HCT116 (cell line): Measurements from ENCODE around the gene WIPI1. TPM values are rescaled to one million over a fixed set of nuclear protein-coding genes. Genes with fewer than 3 reads are reported as not detected.

ENCODE experiments used
- ATAC-seq: fragments of 200-7000 bp; cut with Tn5 transposase; 2 replicates; pipeline ENCODE4 v1.9.1; 2020; ENCODE audit warnings: mild to moderate bottlenecking, moderate library complexity
- BruUV-seq: library from RNA; stranded (reverse); fragments of 400-500 nt; replicated peaks from 2 replicates; lab custom pipeline; 2021; lab: Mats Ljungman, UMichigan
- CTCF ChIA-PET: fragments of 300-600 bp; sonication (Branson Sonifier 250); formaldehyde crosslinking; loops from one replicate; lab custom pipeline; 2021; ENCODE audit warnings: antibody characterized with exemption; lab: Charles Lee
- POLR2A ChIA-PET: fragments of 300-600, 350-600 bp; sonication (Branson Sonifier 250); formaldehyde crosslinking; loops from one replicate; lab custom pipeline; 2021; ENCODE audit warnings: antibody characterized with exemption; lab: Charles Lee
- RAD21 ChIA-PET, 2 experiments: fragments of 300-600 bp; sonication (Branson Sonifier 250); formaldehyde crosslinking; loops; one replicate each; lab custom pipeline; 2023; ENCODE audit warnings: low total read pairs in 2 of 2; ENCODE audit not compliant: uncharacterized antibody in 2 of 2, unreplicated experiment in 2 of 2, low non-redundant PET in 1 of 2; lab: Charles Lee
- DNase-seq: peaks from one replicate; pipeline ENCODE4 v3.0.0-alpha.2; 2010; ENCODE audit warnings: low read depth, low spot score
- H2AFZ ChIP-seq: fragments of 200-600 bp; shearing (Covaris generic), sonication (generic); 2 replicates; pipeline ENCODE4 v1.6.1; 2017; ENCODE audit warnings: low read depth, mixed run types, mixed read lengths, antibody characterized with exemption, low read length; ENCODE audit not compliant: poor library complexity, severe bottlenecking
- H3K27ac ChIP-seq: 2 replicates; pipeline ENCODE4 v1.5.1; 2012; ENCODE audit warnings: low read depth, low read length
- H3K27me3 ChIP-seq: fragments of 200-600 bp; sonication (generic); 2 replicates; pipeline ENCODE4 v1.6.1; 2016; ENCODE audit warnings: mixed run types, low read length, mixed read lengths; ENCODE audit not compliant: insufficient read depth
- H3K36me3 ChIP-seq, 2 experiments: fragments of 200-500 bp in 1 of 2; fragments of 200-600 bp in 1 of 2; sonication (Bioruptor generic) in 1 of 2; sonication (generic) in 1 of 2; 2 replicates each; pipeline versions ENCODE4 v1.5.1 to v1.6.1; 2014 to 2016; ENCODE audit warnings: low read length in 2 of 2, inconsistent platforms in 1 of 2, mixed read lengths in 1 of 2, mixed run types in 1 of 2; ENCODE audit not compliant: insufficient read depth in 2 of 2, control insufficient read depth in 1 of 2
- H3K4me1 ChIP-seq, 2 experiments: fragments of 200-600 bp in 1 of 2; sonication (generic) in 1 of 2; 2 replicates each; pipeline versions ENCODE4 v1.5.1 to v1.6.1; 2012 to 2017; ENCODE audit warnings: low read length in 2 of 2, inconsistent platforms in 1 of 2, mild to moderate bottlenecking in 1 of 2, mixed read lengths in 1 of 2, mixed run types in 1 of 2, moderate library complexity in 1 of 2; ENCODE audit not compliant: insufficient read depth in 2 of 2, control insufficient read depth in 1 of 2
- H3K4me2 ChIP-seq: fragments of 200-600 bp; sonication (generic); 2 replicates; pipeline ENCODE4 v1.6.1; 2017; ENCODE audit warnings: mixed run types, low read length, mixed read lengths
- H3K4me3 ChIP-seq, 2 experiments: fragments of 200-600 bp in 1 of 2; sonication (generic) in 1 of 2; replicated peaks in 1 of 2; 2 replicates each; pipeline ENCODE4 v1.5.1; 2011 to 2016; ENCODE audit warnings: low read length in 2 of 2, control low read depth in 1 of 2, low read depth in 1 of 2, mild to moderate bottlenecking in 1 of 2, mixed read lengths in 1 of 2, mixed run types in 1 of 2
- H3K79me2 ChIP-seq: fragments of 200-600 bp; sonication (generic); 2 replicates; pipeline ENCODE4 v1.6.1; 2017; ENCODE audit warnings: mild to moderate bottlenecking, mixed run types, low read length, moderate library complexity, mixed read lengths; ENCODE audit not compliant: insufficient read depth
- H3K9ac ChIP-seq: fragments of 200-600 bp; sonication (generic); 2 replicates; pipeline ENCODE4 v1.6.1; 2016; ENCODE audit warnings: low read length, mixed read lengths
- H3K9me2 ChIP-seq: fragments of 200-600 bp; sonication (generic), shearing (Covaris generic); 2 replicates; pipeline ENCODE4 v1.6.1; 2017; ENCODE audit warnings: mixed run types, mild to moderate bottlenecking, moderate library complexity; ENCODE audit not compliant: insufficient read depth
- H3K9me3 ChIP-seq, 2 experiments: fragments of 200-500 bp in 1 of 2; fragments of 200-600 bp in 1 of 2; sonication (Bioruptor generic) in 1 of 2; sonication (generic) in 1 of 2; 2 replicates each; pipeline ENCODE4 v1.6.1; 2014 to 2017; ENCODE audit warnings: low read length in 2 of 2, mixed read lengths in 2 of 2, inconsistent platforms in 1 of 2, low read depth in 1 of 2, mild to moderate bottlenecking in 1 of 2, mixed run types in 1 of 2, moderate library complexity in 1 of 2; ENCODE audit not compliant: control insufficient read depth in 1 of 2, insufficient read depth in 1 of 2
- H4K20me1 ChIP-seq: fragments of 200-600 bp; sonication (generic), shearing (Covaris generic); 2 replicates; pipeline ENCODE4 v1.6.1; 2017; ENCODE audit warnings: mixed run types, mild to moderate bottlenecking, moderate library complexity; ENCODE audit not compliant: insufficient read depth
- ATF3 ChIP-seq: IDR thresholded peaks from 2 replicates; pipeline ENCODE4 v1.6.1; 2012
- CEBPB ChIP-seq: IDR thresholded peaks from 2 replicates; pipeline ENCODE4 v1.6.1; 2012; ENCODE audit warnings: low read depth
- CTCF ChIP-seq, 3 experiments: fragments of 200-600 bp in 1 of 3; sonication (generic) in 1 of 3; IDR thresholded peaks in 2 of 3; conservative IDR thresholded peaks in 1 of 3; 2 replicates each; pipeline ENCODE4 v1.5.1; 2012 to 2017; ENCODE audit warnings: low read depth in 2 of 3, low read length in 2 of 3, antibody characterized with exemption in 1 of 3, borderline replicate concordance in 1 of 3, control low read depth in 1 of 3, mild to moderate bottlenecking in 1 of 3, mixed read lengths in 1 of 3, mixed run types in 1 of 3, moderate library complexity in 1 of 3; ENCODE audit not compliant: insufficient read depth in 1 of 3
- EGR1 ChIP-seq: IDR thresholded peaks from 2 replicates; pipeline ENCODE4 v1.6.1; 2012; ENCODE audit warnings: low read depth
- EZH2phosphoT487 ChIP-seq: fragments of 200-600 bp; IDR thresholded peaks from 2 replicates; pipeline ENCODE4 v1.6.1; 2018; ENCODE audit warnings: antibody characterized with exemption, borderline replicate concordance
- FOSL1 ChIP-seq: IDR thresholded peaks from 2 replicates; pipeline ENCODE4 v1.6.1; 2012; ENCODE audit warnings: low read depth
- JUND ChIP-seq: IDR thresholded peaks from 2 replicates; pipeline ENCODE4 v1.6.1; 2012
- MAX ChIP-seq: IDR thresholded peaks from 2 replicates; pipeline ENCODE4 v1.6.1; 2012
- POLR2AphosphoS5 ChIP-seq: IDR thresholded peaks from 2 replicates; pipeline ENCODE4 v1.6.1; 2011; ENCODE audit warnings: mild to moderate bottlenecking, low read depth, low read length, moderate library complexity
- SIN3A ChIP-seq: IDR thresholded peaks from 2 replicates; pipeline ENCODE4 v1.6.1; 2012; ENCODE audit warnings: low read depth
- SRF ChIP-seq: IDR thresholded peaks from 2 replicates; pipeline ENCODE4 v1.6.1; 2012; ENCODE audit warnings: low read depth
- ZFX ChIP-seq: fragments of 450-650 bp; IDR thresholded peaks from 2 replicates; pipeline ENCODE4 v1.6.1; 2017
- intact Hi-C: fragments of 100-400 bp; cut with micrococcal nuclease; formaldehyde crosslinking; loops from 2 replicates; pipeline ENCODE4 v1.10.0; 2022
- total RNA-seq: library from RNA; stranded (reverse); gene quantifications from one replicate; pipeline ENCODE4 v1.2.1, GENCODE V29; 2021; ENCODE audit not compliant: unreplicated experiment

The WIPI1 gene
- total RNA-seq, 1 experiment from 2014 or later, result 21.5 TPM

- intact Hi-C loops, result no loop called here
- Histone ChIP-seq H3K36me3 (no peaks in the 10 kb centered on the region), H3K79me2 (no peaks in the 10 kb centered on the region), H4K20me1 (no peaks in the 10 kb centered on the region), H3K9me3 (0 out of 4 replicates have a peak, but pooled peaks cover 0 to 3% of the 10 kb centered on the region in 2 experiments), H2AFZ (no peak overlapping the region), H3K4me1 (peaks cover 27 to 35% of the 10 kb centered on the region in 2 experiments), H3K4me2 (peak overlapping the region; percentile 50), H3K27ac (peak overlapping the region; percentile 43), H3K4me3 (no peak overlapping the region), H3K9me2 (no peaks in the 10 kb centered on the region), H3K9ac (peak overlapping the region; percentile 8; the same call in 1 of the 2 replicates), H3K27me3 (no peaks in the 10 kb centered on the region)
- BruUV-seq, result TSS peak; percentile 22
- ATAC-seq (no peak), DNase-seq (no peak)
- POLR2A ChIA-PET, result interaction anchor here (3.0 kb wide), 1 partner anchor 18 kb away, joined by 17 read pairs; no protein-coding TSS in a partner anchor
- TF ChIP-seq MAX (no peak), SIN3A (no peak), FOSL1 (no peak), CEBPB (no peak), POLR2AphosphoS5 (no peak), EZH2phosphoT487 (no peak), ZFX (no peak)
- RAD21 ChIA-PET, result interaction anchor here in 1 of 2 experiments (1.1 kb wide), 1 partner anchor 14 kb away, joined by 3 read pairs; no protein-coding TSS in a partner anchor
- CTCF ChIA-PET, result interaction anchor here (1.1 to 2.9 kb wide), 4 partner anchors 13 to 137 kb away, joined by 3 to 36 read pairs (median 4); no protein-coding TSS in a partner anchor
Measured at GRCh38 chr17:68400404-68400735, 56.9 kb downstream of the WIPI1 start.

- ChIA-PET POLR2A (interaction anchor here (0.6 to 3.0 kb wide), 5 partner anchors 12 to 282 kb away, joined by 3 to 17 read pairs (median 3); no protein-coding TSS in a partner anchor), CTCF (interaction anchor here (0.7 to 2.9 kb wide), 33 partner anchors 8 to 359 kb away, joined by 3 to 41 read pairs (median 5); partner anchors contain the start of genes AMZ2 and ARSG), RAD21 (interaction anchor here (0.9 to 1.8 kb wide), 11 partner anchors 15 to 227 kb away, joined by 3 to 10 read pairs (median 6); partner anchors contain the start of genes AMZ2 (in 1 of the 2) and ARSG (in 1 of the 2))
- no peak for DNase-seq
- intact Hi-C loops, result loop anchor here (1.0 kb wide), 1 partner anchor 137 kb away; no protein-coding TSS in a partner anchor
- H4K20me1 ChIP-seq, result no peaks in the 10 kb centered on the region
- no peak overlapping the region for H2AFZ ChIP-seq
- no peaks in the 10 kb centered on the region; a peak in 1 of 4 replicates for H3K9me3 ChIP-seq
- ATAC-seq, result no peak
- H3K9ac ChIP-seq, result peak overlapping the region; percentile 8; the same call in 1 of the 2 replicates
- no peaks in the 10 kb centered on the region for H3K9me2 ChIP-seq
- no TSS peak for BruUV-seq
- peak overlapping the region; percentile 43 for H3K27ac ChIP-seq
- no peaks in the 10 kb centered on the region for H3K79me2 ChIP-seq
- H3K4me1 ChIP-seq, result peaks cover 27 to 35% of the 10 kb centered on the region in 2 experiments
- TF ChIP-seq CTCF (IDR thresholded peaks at IDR 0.05 in 2 of 3, conservative IDR thresholded peaks at IDR 0.05 in 1 of 3; ENCODE audit: borderline replicate concordance in 1 of 3, insufficient read depth in 1 of 3, low read depth in 2 of 3, low read length in 2 of 3) (no peak), ATF3 (no peak), EGR1 (peak; percentile 33; the same call in 1 of the 2 replicates), MAX (0 out of 2 replicates have a peak, but pooled peaks have one; percentile 30), SRF (peak; percentile 60; the same call in 1 of the 2 replicates), JUND (peak; percentile 48), FOSL1 (peak; percentile 44; the same call in 1 of the 2 replicates)
- peak overlapping the region; percentile 50 for H3K4me2 ChIP-seq
- H3K4me3 ChIP-seq, result no peak overlapping the region
- no peaks in the 10 kb centered on the region for H3K36me3 ChIP-seq
- no peaks in the 10 kb centered on the region for H3K27me3 ChIP-seq
Measured at GRCh38 chr17:68399638-68400403, 57.5 kb downstream of the WIPI1 start.
